ENCODE results near the gene PIGR.

Gene PIGR

GRCh38 chr1:206923009-206923960, 23.0 kb downstream of the PIGR start:
- Histone ChIP-seq H3K9me3 (ENCODE audit: control insufficient read depth, insufficient read depth, low read depth, low read length) (no peaks in the 10 kb centered on the region), H3K27me3 (ENCODE audit: control insufficient read depth, insufficient read depth, low read length) (no peaks in the 10 kb centered on the region), H3K36me3 (ENCODE audit: control insufficient read depth, insufficient read depth, low read length) (no peaks in the 10 kb centered on the region), H3K27ac (ENCODE audit: low read depth, low read length) (no peak overlapping the region), H3K9ac (ENCODE audit: low read length) (no peak overlapping the region), H3K4me3 (ENCODE audit: low read depth, low read length) (no peak overlapping the region), H3K4me1 (ENCODE audit: control insufficient read depth, insufficient read depth, low read length) (no peaks in the 10 kb centered on the region)

- H3K4me3 ChIP-seq (ENCODE audit: low read depth, low read length) = no peak overlapping the region
- H3K27ac ChIP-seq (ENCODE audit: low read depth, low read length) = no peak overlapping the region
Measured at GRCh38 chr1:206922524-206922923, 23.7 kb downstream of the PIGR start.

DNA sequence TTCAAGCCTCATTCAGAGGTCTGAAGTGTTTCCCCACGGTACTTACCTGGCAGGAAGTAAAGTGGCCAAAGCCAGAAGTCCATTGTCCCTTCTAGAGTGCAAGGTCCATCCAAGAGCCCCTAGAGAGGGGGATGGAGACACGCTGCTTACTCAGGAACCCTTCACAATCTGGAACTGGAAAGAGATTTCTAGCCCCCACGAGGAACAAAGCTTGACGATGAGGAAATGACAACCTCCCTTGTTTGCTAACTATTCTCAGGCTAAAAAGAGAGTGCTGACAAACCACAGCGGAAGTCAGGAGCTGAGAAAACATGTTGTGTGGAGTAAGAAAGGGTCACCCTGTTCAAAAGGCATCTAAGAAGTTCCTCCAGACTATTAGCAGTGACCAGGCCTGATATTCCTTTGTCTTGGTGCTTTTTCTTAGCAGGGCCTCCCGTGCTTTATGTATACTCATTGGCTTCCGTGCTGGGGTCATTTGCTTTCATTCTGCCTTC, 24.4 kb downstream of the PIGR start, which contains the start of gene FCMR:
Gene FCMR, minus strand, starts transcription at position 170 of the 494 bp plus-strand sequence. Its CDS starts 87 bp downstream, at position 83.
- H3K4me3 ChIP-seq (ENCODE audit: low read depth, low read length) = no peak within 1 kb of the TSS
- no peaks in the 10 kb centered on the region for H3K27me3 ChIP-seq (ENCODE audit: control insufficient read depth, insufficient read depth, low read length)
- H3K9ac ChIP-seq (ENCODE audit: low read length) = no peak within 1 kb of the TSS
- H3K27ac ChIP-seq (ENCODE audit: low read depth, low read length) = no peak within 1 kb of the TSS
- H3K4me1 ChIP-seq (ENCODE audit: control insufficient read depth, insufficient read depth, low read length) = no peaks in the 10 kb centered on the region
- H3K9me3 ChIP-seq (ENCODE audit: control insufficient read depth, insufficient read depth, low read depth, low read length) = no peaks in the 10 kb centered on the region
- H3K36me3 ChIP-seq (ENCODE audit: control insufficient read depth, insufficient read depth, low read length) = no peaks in the 10 kb centered on the region

More at GRCh38 chr1:206922524-206922923, 23.7 kb downstream of the PIGR start:
- H3K36me3 ChIP-seq (ENCODE audit: control insufficient read depth, insufficient read depth, low read length) = no peaks in the 10 kb centered on the region
- H3K9ac ChIP-seq (ENCODE audit: low read length) = no peak overlapping the region
- no peaks in the 10 kb centered on the region for H3K9me3 ChIP-seq (ENCODE audit: control insufficient read depth, insufficient read depth, low read depth, low read length)
- no peaks in the 10 kb centered on the region for H3K27me3 ChIP-seq (ENCODE audit: control insufficient read depth, insufficient read depth, low read length)
- no peaks in the 10 kb centered on the region for H3K4me1 ChIP-seq (ENCODE audit: control insufficient read depth, insufficient read depth, low read length)

GRCh38 chr1:206918076-206918475, 28.2 kb downstream of the PIGR start:
- no peaks in the 10 kb centered on the region for H3K9me3 ChIP-seq (ENCODE audit: control insufficient read depth, insufficient read depth, low read depth, low read length)
- peaks cover 15% of the 10 kb centered on the region; the same call in 1 of the 2 replicates for H3K27me3 ChIP-seq (ENCODE audit: control insufficient read depth, insufficient read depth, low read length)
- no peak overlapping the region for H3K4me3 ChIP-seq (ENCODE audit: low read depth, low read length)
- no peaks in the 10 kb centered on the region for H3K36me3 ChIP-seq (ENCODE audit: control insufficient read depth, insufficient read depth, low read length)
- H3K4me1 ChIP-seq (ENCODE audit: control insufficient read depth, insufficient read depth, low read length) = no peaks in the 10 kb centered on the region
- H3K27ac ChIP-seq (ENCODE audit: low read depth, low read length) = no peak overlapping the region
- H3K9ac ChIP-seq (ENCODE audit: low read length) = no peak overlapping the region

DNA sequence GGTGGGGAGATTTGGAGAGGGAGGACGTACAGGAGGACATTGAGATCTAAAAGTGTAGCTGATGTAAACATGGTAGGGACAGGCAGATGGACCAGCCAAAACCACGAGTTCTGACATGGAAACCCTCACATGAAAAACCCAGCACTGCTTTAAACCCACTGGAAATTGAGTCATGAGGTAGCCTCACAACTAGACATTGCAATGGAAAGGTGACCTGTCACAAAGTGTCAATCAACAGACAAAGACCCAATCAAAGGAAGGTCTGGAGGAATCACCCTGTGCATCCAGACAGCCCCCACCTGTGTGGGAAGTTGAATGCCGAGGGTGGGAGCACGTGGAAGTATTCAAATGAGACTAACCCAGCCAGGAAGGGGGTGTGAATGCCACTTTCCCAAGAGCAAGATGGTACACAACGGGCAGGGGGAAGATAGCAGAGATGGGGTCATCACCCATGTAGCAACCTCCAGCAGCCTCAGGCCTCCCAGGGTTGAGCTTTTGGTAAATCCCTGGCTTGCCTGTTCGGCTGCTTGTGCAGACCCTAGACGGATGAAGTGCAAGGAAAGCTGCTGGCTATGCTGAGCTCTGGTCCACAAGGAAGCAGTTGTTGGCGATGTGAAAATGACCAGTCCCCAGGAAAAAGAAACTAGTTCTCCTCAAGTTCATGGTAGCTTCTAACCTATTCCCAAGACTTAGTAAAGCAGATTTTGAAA, 30.1 kb downstream of the PIGR start:
- Histone ChIP-seq H3K36me3 (ENCODE audit: control insufficient read depth, insufficient read depth, low read length) (no peaks in the 10 kb centered on the region), H3K27ac (ENCODE audit: low read depth, low read length) (no peak overlapping the region), H3K4me3 (ENCODE audit: low read depth, low read length) (no peak overlapping the region), H3K27me3 (ENCODE audit: control insufficient read depth, insufficient read depth, low read length) (peaks cover 19% of the 10 kb centered on the region; the same call in 1 of the 2 replicates), H3K4me1 (ENCODE audit: control insufficient read depth, insufficient read depth, low read length) (no peaks in the 10 kb centered on the region), H3K9me3 (ENCODE audit: control insufficient read depth, insufficient read depth, low read depth, low read length) (no peaks in the 10 kb centered on the region), H3K9ac (ENCODE audit: low read length) (no peak overlapping the region)

GRCh38 chr1:206915030-206915735, 31.1 kb downstream of the PIGR start:
- peaks cover 27% of the 10 kb centered on the region for H3K27me3 ChIP-seq (ENCODE audit: control insufficient read depth, insufficient read depth, low read length)
- H3K4me1 ChIP-seq (ENCODE audit: control insufficient read depth, insufficient read depth, low read length) = peaks cover 2% of the 10 kb centered on the region; the same call in 1 of the 2 replicates
- no peak overlapping the region for H3K4me3 ChIP-seq (ENCODE audit: low read depth, low read length)
- no peak overlapping the region for H3K27ac ChIP-seq (ENCODE audit: low read depth, low read length)
- no peaks in the 10 kb centered on the region for H3K9me3 ChIP-seq (ENCODE audit: control insufficient read depth, insufficient read depth, low read depth, low read length)
- no peaks in the 10 kb centered on the region for H3K36me3 ChIP-seq (ENCODE audit: control insufficient read depth, insufficient read depth, low read length)
- H3K9ac ChIP-seq (ENCODE audit: low read length) = no peak overlapping the region

DNA sequence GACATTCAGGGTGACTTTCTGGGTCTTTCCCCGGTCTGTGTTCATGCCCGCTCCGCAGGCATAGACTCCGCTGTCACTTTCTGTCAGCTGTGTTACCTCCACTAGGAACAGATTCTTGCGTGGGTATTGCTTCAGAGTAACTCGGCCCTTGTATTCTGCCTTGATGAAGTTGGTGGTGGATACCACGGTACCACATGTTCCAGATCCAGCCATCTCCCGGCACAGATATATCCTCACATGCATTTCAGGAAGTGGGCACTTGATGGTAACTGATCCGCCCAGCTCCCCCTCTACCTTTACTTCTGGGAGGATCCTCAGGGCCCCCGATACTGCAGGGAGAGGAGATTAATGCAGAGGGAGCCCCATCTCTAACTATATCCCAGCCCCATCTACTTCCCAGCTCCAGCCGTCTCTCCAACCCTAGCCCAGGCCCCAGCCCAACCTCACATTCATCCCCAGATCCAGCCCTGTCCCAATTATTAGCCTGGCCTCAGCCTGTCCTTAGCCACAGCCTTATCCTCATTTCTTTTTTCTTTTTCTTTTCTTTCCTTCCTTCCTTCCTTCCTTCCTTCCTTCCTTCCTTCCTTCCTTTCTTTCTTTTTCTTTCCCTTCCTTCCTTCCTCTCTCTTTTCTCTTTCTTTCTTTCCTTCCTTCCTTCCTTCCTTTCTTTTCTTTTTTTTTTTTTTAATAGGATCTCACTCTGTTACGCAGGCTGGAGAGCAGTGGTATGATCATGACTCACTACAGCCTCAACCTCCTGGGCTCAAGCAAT, 32.3 kb downstream of the PIGR start:
- H3K9ac ChIP-seq (ENCODE audit: low read length) = no peak overlapping the region
- peaks cover 9% of the 10 kb centered on the region; the same call in 1 of the 2 replicates for H3K4me1 ChIP-seq (ENCODE audit: control insufficient read depth, insufficient read depth, low read length)
- no peak overlapping the region for H3K27ac ChIP-seq (ENCODE audit: low read depth, low read length)
- no peaks in the 10 kb centered on the region for H3K36me3 ChIP-seq (ENCODE audit: control insufficient read depth, insufficient read depth, low read length)
- peaks cover 40% of the 10 kb centered on the region for H3K27me3 ChIP-seq (ENCODE audit: control insufficient read depth, insufficient read depth, low read length)
- H3K4me3 ChIP-seq (ENCODE audit: low read depth, low read length) = no peak overlapping the region
- H3K9me3 ChIP-seq (ENCODE audit: control insufficient read depth, insufficient read depth, low read depth, low read length) = no peaks in the 10 kb centered on the region

DNA sequence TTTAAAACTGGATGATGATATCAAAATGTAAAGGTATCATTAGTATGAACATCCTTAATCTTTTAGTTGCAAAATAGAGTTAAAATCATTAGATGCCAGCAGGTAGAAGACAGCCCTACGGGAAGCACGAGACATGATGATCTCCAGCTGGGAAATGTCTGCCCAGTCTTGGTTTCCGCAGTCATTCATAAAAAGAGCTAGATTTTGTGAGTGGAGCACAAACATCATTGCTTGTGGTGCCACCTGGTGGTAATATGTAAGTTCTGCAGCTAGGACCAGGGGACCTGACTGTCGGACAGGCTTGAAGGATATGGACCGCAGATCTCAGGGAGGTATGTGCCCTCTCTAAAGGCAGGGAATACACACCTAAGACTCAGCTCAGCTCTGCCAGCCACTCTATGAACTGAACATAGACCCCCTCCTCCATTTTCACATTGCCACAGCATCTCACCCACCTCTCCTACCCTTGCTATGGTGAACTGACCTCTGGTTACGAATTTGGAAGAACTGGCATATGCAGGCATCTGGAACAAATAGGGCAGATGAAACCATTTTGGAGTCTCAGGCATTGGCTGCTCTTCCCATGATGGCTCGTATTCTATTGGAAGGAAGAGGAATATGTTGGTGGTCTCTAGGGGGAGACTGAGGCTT, 33.7 kb downstream of the PIGR start:
- H3K4me3 ChIP-seq (ENCODE audit: low read depth, low read length) = no peak overlapping the region
- no peaks in the 10 kb centered on the region for H3K9me3 ChIP-seq (ENCODE audit: control insufficient read depth, insufficient read depth, low read depth, low read length)
- H3K27ac ChIP-seq (ENCODE audit: low read depth, low read length) = no peak overlapping the region
- H3K27me3 ChIP-seq (ENCODE audit: control insufficient read depth, insufficient read depth, low read length) = peaks cover 54% of the 10 kb centered on the region
- no peaks in the 10 kb centered on the region for H3K36me3 ChIP-seq (ENCODE audit: control insufficient read depth, insufficient read depth, low read length)
- no peak overlapping the region for H3K9ac ChIP-seq (ENCODE audit: low read length)
- H3K4me1 ChIP-seq (ENCODE audit: control insufficient read depth, insufficient read depth, low read length) = peaks cover 11% of the 10 kb centered on the region; the same call in 1 of the 2 replicates

DNA sequence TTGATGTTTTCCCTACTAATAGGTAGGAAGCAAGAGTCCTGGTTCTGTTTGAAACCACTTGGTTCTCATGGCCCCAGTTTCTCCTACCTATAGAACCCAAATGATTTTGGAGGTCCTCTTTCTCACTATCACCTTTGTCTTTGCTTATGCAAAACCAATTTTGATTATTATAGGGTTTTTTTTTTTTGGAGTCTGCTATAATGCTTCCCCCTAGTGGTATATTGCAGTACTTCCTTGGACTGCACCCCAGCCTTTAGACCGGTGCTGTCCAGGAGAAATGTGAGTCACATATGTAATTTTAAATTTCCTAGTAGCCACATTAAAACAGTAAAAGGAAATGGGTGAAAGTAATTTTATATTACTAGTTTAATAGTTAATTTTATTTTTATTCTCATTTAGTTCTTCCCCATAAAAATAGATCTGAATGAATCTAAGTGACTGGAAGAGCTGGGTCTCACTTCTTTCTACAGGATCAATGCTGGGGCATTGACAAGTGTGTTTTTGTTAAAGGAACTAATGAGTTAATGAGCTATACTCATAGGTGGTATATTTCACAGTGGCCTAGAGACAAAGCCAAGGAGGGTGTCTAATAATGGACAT, 35.1 kb downstream of the PIGR start:
- Histone ChIP-seq H3K4me1 (ENCODE audit: control insufficient read depth, insufficient read depth, low read length) (peaks cover 15% of the 10 kb centered on the region), H3K27me3 (ENCODE audit: control insufficient read depth, insufficient read depth, low read length) (peaks cover 57% of the 10 kb centered on the region), H3K36me3 (ENCODE audit: control insufficient read depth, insufficient read depth, low read length) (no peaks in the 10 kb centered on the region), H3K27ac (ENCODE audit: low read depth, low read length) (no peak overlapping the region), H3K9me3 (ENCODE audit: control insufficient read depth, insufficient read depth, low read depth, low read length) (no peaks in the 10 kb centered on the region), H3K9ac (ENCODE audit: low read length) (no peak overlapping the region), H3K4me3 (ENCODE audit: low read depth, low read length) (no peak overlapping the region)

Data from HUES6 (cell line).